ENCODE data around the gene IMPDH2.

The IMPDH2 gene

GRCh38 chr3:49025005-49025792 lies 4.0 kb downstream of the IMPDH2 start:
- Histone ChIP-seq H4K5ac (ENCODE audit: low read length) (no peak overlapping the region), H3K4me1 (ENCODE audit: control insufficient read depth, low read depth, low read length) (peaks cover 14% of the 10 kb centered on the region), H3K79me1 (ENCODE audit: low read length) (peaks cover 22% of the 10 kb centered on the region), H4K8ac (ENCODE audit: low read depth, low read length) (no peak overlapping the region), H3K56ac (ENCODE audit: low read length) (no peak overlapping the region), H2AK5ac (ENCODE audit: low read length) (no peak overlapping the region), H3K79me2 (ENCODE audit: control insufficient read depth, insufficient read depth, low read length) (peaks cover 25% of the 10 kb centered on the region), H2BK5ac (ENCODE audit: low read length) (no peak overlapping the region), H3K27ac (ENCODE audit: low read depth, low read length) (no peak overlapping the region), H3K27me3 (ENCODE audit: insufficient read depth, low read length, poor library complexity) (no peaks in the 10 kb centered on the region), H3K9ac (ENCODE audit: low read length) (no peak overlapping the region), H3K4ac (ENCODE audit: low read depth, low read length) (no peak overlapping the region), H3K18ac (ENCODE audit: low read length) (no peak overlapping the region), H3K36me3 (ENCODE audit: control insufficient read depth, insufficient read depth, low read length) (peaks cover 20% of the 10 kb centered on the region), H2BK15ac (replicated peaks; ENCODE audit: low read depth) (no peak overlapping the region), H3K23ac (ENCODE audit: low read length) (no peak overlapping the region), H2BK120ac (ENCODE audit: low read depth, low read length) (no peak overlapping the region), H3K4me3 (ENCODE audit: low read length) (no peak overlapping the region), H3K4me2 (ENCODE audit: low read length) (no peak overlapping the region)
- no CpG with 5 or more reads among the region's 13 CpGs for WGBS (ENCODE audit: extremely low coverage, insufficient coverage, low lambda C conversion rate)
- DNase-seq, result no peak

- Histone ChIP-seq H3K4me3 (ENCODE audit: low read length) (no peak overlapping the region), H3K79me1 (ENCODE audit: low read length) (peaks cover 24% of the 10 kb centered on the region), H3K4me1 (ENCODE audit: control insufficient read depth, low read depth, low read length) (peaks cover 16% of the 10 kb centered on the region), H3K18ac (ENCODE audit: low read length) (no peak overlapping the region), H3K4ac (ENCODE audit: low read depth, low read length) (no peak overlapping the region), H2AK5ac (ENCODE audit: low read length) (no peak overlapping the region), H2BK15ac (replicated peaks; ENCODE audit: low read depth) (no peak overlapping the region), H3K36me3 (ENCODE audit: control insufficient read depth, insufficient read depth, low read length) (peaks cover 20% of the 10 kb centered on the region), H2BK5ac (ENCODE audit: low read length) (no peak overlapping the region), H3K23ac (ENCODE audit: low read length) (no peak overlapping the region), H4K5ac (ENCODE audit: low read length) (no peak overlapping the region), H2BK120ac (ENCODE audit: low read depth, low read length) (no peak overlapping the region), H3K27me3 (ENCODE audit: insufficient read depth, low read length, poor library complexity) (no peaks in the 10 kb centered on the region), H3K4me2 (ENCODE audit: low read length) (no peak overlapping the region), H3K79me2 (ENCODE audit: control insufficient read depth, insufficient read depth, low read length) (peaks cover 26% of the 10 kb centered on the region), H3K27ac (ENCODE audit: low read depth, low read length) (no peak overlapping the region), H3K9ac (ENCODE audit: low read length) (no peak overlapping the region), H4K8ac (ENCODE audit: low read depth, low read length) (no peak overlapping the region), H3K56ac (ENCODE audit: low read length) (no peak overlapping the region)
- no peak for DNase-seq
- no CpG with 5 or more reads among the region's 5 CpGs for WGBS (ENCODE audit: extremely low coverage, insufficient coverage, low lambda C conversion rate)
Measured at GRCh38 chr3:49024449-49024848, 4.7 kb downstream of the IMPDH2 start.

- H4K8ac ChIP-seq (ENCODE audit: low read depth, low read length), result no peak overlapping the region
- DNase-seq, result no peak
- peaks cover 16% of the 10 kb centered on the region for H3K4me1 ChIP-seq (ENCODE audit: control insufficient read depth, low read depth, low read length)
- peaks cover 24% of the 10 kb centered on the region for H3K79me2 ChIP-seq (ENCODE audit: control insufficient read depth, insufficient read depth, low read length)
- no peaks in the 10 kb centered on the region for H3K27me3 ChIP-seq (ENCODE audit: insufficient read depth, low read length, poor library complexity)
- no peak overlapping the region for H3K56ac ChIP-seq (ENCODE audit: low read length)
- no peak overlapping the region for H4K5ac ChIP-seq (ENCODE audit: low read length)
- H2BK15ac ChIP-seq (replicated peaks; ENCODE audit: low read depth), result no peak overlapping the region
- H3K4me2 ChIP-seq (ENCODE audit: low read length), result no peak overlapping the region
- H3K36me3 ChIP-seq (ENCODE audit: control insufficient read depth, insufficient read depth, low read length), result peaks cover 20% of the 10 kb centered on the region
- WGBS (ENCODE audit: extremely low coverage, insufficient coverage, low lambda C conversion rate), result no CpG with 5 or more reads among the region's 4 CpGs
- H3K23ac ChIP-seq (ENCODE audit: low read length), result no peak overlapping the region
- no peak overlapping the region for H2BK5ac ChIP-seq (ENCODE audit: low read length)
- no peak overlapping the region for H3K9ac ChIP-seq (ENCODE audit: low read length)
- no peak overlapping the region for H3K4me3 ChIP-seq (ENCODE audit: low read length)
- no peak overlapping the region for H3K4ac ChIP-seq (ENCODE audit: low read depth, low read length)
- H2AK5ac ChIP-seq (ENCODE audit: low read length), result no peak overlapping the region
- peaks cover 22% of the 10 kb centered on the region for H3K79me1 ChIP-seq (ENCODE audit: low read length)
- no peak overlapping the region for H2BK120ac ChIP-seq (ENCODE audit: low read depth, low read length)
- H3K18ac ChIP-seq (ENCODE audit: low read length), result no peak overlapping the region
- no peak overlapping the region for H3K27ac ChIP-seq (ENCODE audit: low read depth, low read length)
Measured at GRCh38 chr3:49023775-49024174, 5.4 kb downstream of the IMPDH2 start.

GRCh38 chr3:49022688-49023171 lies 6.5 kb downstream of the IMPDH2 start:
- no CpG with 5 or more reads among the region's 12 CpGs for WGBS (ENCODE audit: extremely low coverage, insufficient coverage, low lambda C conversion rate)
- H3K79me1 ChIP-seq (ENCODE audit: low read length), result peaks cover 16% of the 10 kb centered on the region
- H2BK15ac ChIP-seq (replicated peaks; ENCODE audit: low read depth), result no peak overlapping the region
- peak overlapping the region; percentile 97 for H3K4me3 ChIP-seq (ENCODE audit: low read length)
- peak overlapping the region; percentile 100 for H3K9ac ChIP-seq (ENCODE audit: low read length)
- H3K79me2 ChIP-seq (ENCODE audit: control insufficient read depth, insufficient read depth, low read length), result peaks cover 20% of the 10 kb centered on the region
- peak overlapping the region; percentile 99 for H3K23ac ChIP-seq (ENCODE audit: low read length)
- H2AK5ac ChIP-seq (ENCODE audit: low read length), result peak overlapping the region; percentile 98
- H3K27me3 ChIP-seq (ENCODE audit: insufficient read depth, low read length, poor library complexity), result no peaks in the 10 kb centered on the region
- H3K4me1 ChIP-seq (ENCODE audit: control insufficient read depth, low read depth, low read length), result peaks cover 9% of the 10 kb centered on the region
- H4K8ac ChIP-seq (ENCODE audit: low read depth, low read length), result no peak overlapping the region
- no peak overlapping the region for H3K4ac ChIP-seq (ENCODE audit: low read depth, low read length)
- peak overlapping the region; percentile 78 for H2BK5ac ChIP-seq (ENCODE audit: low read length)
- no peak overlapping the region for H4K5ac ChIP-seq (ENCODE audit: low read length)
- peaks cover 20% of the 10 kb centered on the region for H3K36me3 ChIP-seq (ENCODE audit: control insufficient read depth, insufficient read depth, low read length)
- peak overlapping the region; percentile 1 for H3K27ac ChIP-seq (ENCODE audit: low read depth, low read length)
- H2BK120ac ChIP-seq (ENCODE audit: low read depth, low read length), result no peak overlapping the region
- H3K56ac ChIP-seq (ENCODE audit: low read length), result peak overlapping the region; percentile 100
- H3K18ac ChIP-seq (ENCODE audit: low read length), result no peak overlapping the region
- DNase-seq, result peak; percentile 68
- H3K4me2 ChIP-seq (ENCODE audit: low read length), result peak overlapping the region; percentile 98

- H4K5ac ChIP-seq (ENCODE audit: low read length), result no peak within 1 kb of the TSS
- H3K4me1 ChIP-seq (ENCODE audit: control insufficient read depth, low read depth, low read length), result peaks cover 9% of the 10 kb centered on the region
- H3K36me3 ChIP-seq (ENCODE audit: control insufficient read depth, insufficient read depth, low read length), result peaks cover 18% of the 10 kb centered on the region
- H3K4ac ChIP-seq (ENCODE audit: low read depth, low read length), result peak within 1 kb of the TSS; percentile 88
- peak; percentile 97 for DNase-seq
- H3K4me3 ChIP-seq (ENCODE audit: low read length), result peak within 1 kb of the TSS; percentile 97
- H3K23ac ChIP-seq (ENCODE audit: low read length), result peak within 1 kb of the TSS; percentile 99
- H3K79me1 ChIP-seq (ENCODE audit: low read length), result peaks cover 11% of the 10 kb centered on the region
- H3K79me2 ChIP-seq (ENCODE audit: control insufficient read depth, insufficient read depth, low read length), result peaks cover 16% of the 10 kb centered on the region
- H3K4me2 ChIP-seq (ENCODE audit: low read length), result peak within 1 kb of the TSS; percentile 98
- H3K27ac ChIP-seq (ENCODE audit: low read depth, low read length), result peak within 1 kb of the TSS; percentile 95
- H4K8ac ChIP-seq (ENCODE audit: low read depth, low read length), result no peak within 1 kb of the TSS
- no peak within 1 kb of the TSS for H2BK15ac ChIP-seq (replicated peaks; ENCODE audit: low read depth)
- H3K27me3 ChIP-seq (ENCODE audit: insufficient read depth, low read length, poor library complexity), result no peaks in the 10 kb centered on the region
- no peak within 1 kb of the TSS for H2BK120ac ChIP-seq (ENCODE audit: low read depth, low read length)
- H3K9ac ChIP-seq (ENCODE audit: low read length), result peak within 1 kb of the TSS; percentile 100
- H2BK5ac ChIP-seq (ENCODE audit: low read length), result peak within 1 kb of the TSS; percentile 84
- peak within 1 kb of the TSS; percentile 81 for H3K18ac ChIP-seq (ENCODE audit: low read length)
- peak within 1 kb of the TSS; percentile 100 for H3K56ac ChIP-seq (ENCODE audit: low read length)
- H2AK5ac ChIP-seq (ENCODE audit: low read length), result peak within 1 kb of the TSS; percentile 98
- no CpG with 5 or more reads among the region's 83 CpGs for WGBS (ENCODE audit: extremely low coverage, insufficient coverage, low lambda C conversion rate)
Measured at GRCh38 chr3:49021813-49022687, 7.1 kb downstream of the IMPDH2 start, which contains the start of gene NDUFAF3. TSS of gene NDUFAF3 (plus strand) at chr3:49022121. CDS start at chr3:49022145, 24 bp downstream.

Measured in mesendoderm (in vitro differentiated cells).